SK-N-SH (cell line): ENCODE data around the gene HSPG2.

Experiments used
- EP300 ChIP-seq, 2 experiments: IDR thresholded peaks; 2 replicates each; pipeline versions ENCODE4 v1.4.0 to v1.6.1; 2012; ENCODE audit warnings: borderline replicate concordance in 1 of 2, low read depth in 1 of 2, low read length in 1 of 2
- EZH2phosphoT487 ChIP-seq: fragments of 200-600 bp; sonication (generic); IDR thresholded peaks from 2 replicates; pipeline ENCODE4 v1.6.1; 2017; ENCODE audit warnings: low read depth, mixed run types, mild to moderate bottlenecking, antibody characterized with exemption, moderate library complexity, borderline replicate concordance
- MAX ChIP-seq: IDR thresholded peaks from 2 replicates; pipeline ENCODE4 v1.4.0; 2012; ENCODE audit warnings: low read depth
- NFIC ChIP-seq: IDR thresholded peaks from 2 replicates; pipeline ENCODE4 v1.4.0; 2012; ENCODE audit warnings: borderline replicate concordance
- POLR2AphosphoS5 ChIP-seq: IDR thresholded peaks from 2 replicates; pipeline ENCODE4 v1.6.1; 2012; ENCODE audit warnings: low read depth, low read length
- RAD21 ChIP-seq: IDR thresholded peaks from 2 replicates; pipeline ENCODE4 v1.6.1; 2012; ENCODE audit warnings: mild to moderate bottlenecking, low read length
- YY1 ChIP-seq: IDR thresholded peaks from 2 replicates; pipeline ENCODE4 v1.4.0; 2012; ENCODE audit warnings: low read depth, mild to moderate bottlenecking
- TF ChIP-seq, protein P1 (sequence below): IDR thresholded peaks from 2 replicates; pipeline ENCODE4 v1.6.1; 2012; ENCODE audit warnings: mild to moderate bottlenecking, low read depth, low read length, moderate library complexity
- TF ChIP-seq, protein P2 (sequence below): fragments of 200-600 bp; sonication (generic); IDR thresholded peaks from 2 replicates; pipeline ENCODE4 v1.6.1; 2017; ENCODE audit warnings: antibody characterized with exemption, mild to moderate bottlenecking, moderate library complexity

- TF ChIP-seq MAX (no peak), EP300 (IDR thresholded peaks at IDR 0.05; ENCODE audit: borderline replicate concordance in 1 of 2, low read depth in 1 of 2, low read length in 1 of 2) (no peak), NFIC (no peak), EZH2phosphoT487 (no peak), POLR2AphosphoS5 (no peak), YY1 (no peak), RAD21 (no peak)
- TF ChIP-seq, protein P1, sequence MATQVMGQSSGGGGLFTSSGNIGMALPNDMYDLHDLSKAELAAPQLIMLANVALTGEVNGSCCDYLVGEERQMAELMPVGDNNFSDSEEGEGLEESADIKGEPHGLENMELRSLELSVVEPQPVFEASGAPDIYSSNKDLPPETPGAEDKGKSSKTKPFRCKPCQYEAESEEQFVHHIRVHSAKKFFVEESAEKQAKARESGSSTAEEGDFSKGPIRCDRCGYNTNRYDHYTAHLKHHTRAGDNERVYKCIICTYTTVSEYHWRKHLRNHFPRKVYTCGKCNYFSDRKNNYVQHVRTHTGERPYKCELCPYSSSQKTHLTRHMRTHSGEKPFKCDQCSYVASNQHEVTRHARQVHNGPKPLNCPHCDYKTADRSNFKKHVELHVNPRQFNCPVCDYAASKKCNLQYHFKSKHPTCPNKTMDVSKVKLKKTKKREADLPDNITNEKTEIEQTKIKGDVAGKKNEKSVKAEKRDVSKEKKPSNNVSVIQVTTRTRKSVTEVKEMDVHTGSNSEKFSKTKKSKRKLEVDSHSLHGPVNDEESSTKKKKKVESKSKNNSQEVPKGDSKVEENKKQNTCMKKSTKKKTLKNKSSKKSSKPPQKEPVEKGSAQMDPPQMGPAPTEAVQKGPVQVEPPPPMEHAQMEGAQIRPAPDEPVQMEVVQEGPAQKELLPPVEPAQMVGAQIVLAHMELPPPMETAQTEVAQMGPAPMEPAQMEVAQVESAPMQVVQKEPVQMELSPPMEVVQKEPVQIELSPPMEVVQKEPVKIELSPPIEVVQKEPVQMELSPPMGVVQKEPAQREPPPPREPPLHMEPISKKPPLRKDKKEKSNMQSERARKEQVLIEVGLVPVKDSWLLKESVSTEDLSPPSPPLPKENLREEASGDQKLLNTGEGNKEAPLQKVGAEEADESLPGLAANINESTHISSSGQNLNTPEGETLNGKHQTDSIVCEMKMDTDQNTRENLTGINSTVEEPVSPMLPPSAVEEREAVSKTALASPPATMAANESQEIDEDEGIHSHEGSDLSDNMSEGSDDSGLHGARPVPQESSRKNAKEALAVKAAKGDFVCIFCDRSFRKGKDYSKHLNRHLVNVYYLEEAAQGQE = no peak
- TF ChIP-seq, protein P2, sequence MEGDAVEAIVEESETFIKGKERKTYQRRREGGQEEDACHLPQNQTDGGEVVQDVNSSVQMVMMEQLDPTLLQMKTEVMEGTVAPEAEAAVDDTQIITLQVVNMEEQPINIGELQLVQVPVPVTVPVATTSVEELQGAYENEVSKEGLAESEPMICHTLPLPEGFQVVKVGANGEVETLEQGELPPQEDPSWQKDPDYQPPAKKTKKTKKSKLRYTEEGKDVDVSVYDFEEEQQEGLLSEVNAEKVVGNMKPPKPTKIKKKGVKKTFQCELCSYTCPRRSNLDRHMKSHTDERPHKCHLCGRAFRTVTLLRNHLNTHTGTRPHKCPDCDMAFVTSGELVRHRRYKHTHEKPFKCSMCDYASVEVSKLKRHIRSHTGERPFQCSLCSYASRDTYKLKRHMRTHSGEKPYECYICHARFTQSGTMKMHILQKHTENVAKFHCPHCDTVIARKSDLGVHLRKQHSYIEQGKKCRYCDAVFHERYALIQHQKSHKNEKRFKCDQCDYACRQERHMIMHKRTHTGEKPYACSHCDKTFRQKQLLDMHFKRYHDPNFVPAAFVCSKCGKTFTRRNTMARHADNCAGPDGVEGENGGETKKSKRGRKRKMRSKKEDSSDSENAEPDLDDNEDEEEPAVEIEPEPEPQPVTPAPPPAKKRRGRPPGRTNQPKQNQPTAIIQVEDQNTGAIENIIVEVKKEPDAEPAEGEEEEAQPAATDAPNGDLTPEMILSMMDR = no peak
These were observed 68.1 kb downstream of the HSPG2 start for GRCh38 chr1:21868941-21869454.
